Memory B cell (primary cell): Measurements from ENCODE around the gene NLK.
"Not testable (repeated sequence)": the region's sequence is repeated elsewhere in the genome, so short reads cannot be mapped to it uniquely, and the experiment has no call there.

Experiments
- ATAC-seq: fragments of 150-1000 bp; cut with Tn5 transposase; 2 replicates; pipeline ENCODE4 v1.10.0; 2021; ENCODE audit warnings: low read depth, mild to moderate bottlenecking, moderate library complexity
- DNase-seq, 2 donors: peaks; one replicate each; pipeline ENCODE4 v3.0.0; 2022; ENCODE audit warnings: low spot score in 2 of 2
- H3K27ac Mint-ChIP-seq: one replicate; pipeline ENCODE4 v1.8.0; 2022; ENCODE audit warnings: mild to moderate bottlenecking, moderate library complexity, mixed read lengths
- H3K27me3 Mint-ChIP-seq: one replicate; pipeline ENCODE4 v1.8.0; 2022; ENCODE audit warnings: mixed read lengths
- H3K36me3 Mint-ChIP-seq: one replicate; pipeline ENCODE4 v1.8.0; 2022; ENCODE audit warnings: mild to moderate bottlenecking, mixed read lengths
- H3K4me1 Mint-ChIP-seq: one replicate; pipeline ENCODE4 v1.8.0; 2022; ENCODE audit warnings: mixed read lengths
- H3K4me3 Mint-ChIP-seq: one replicate; pipeline ENCODE4 v1.8.0; 2022; ENCODE audit warnings: mild to moderate bottlenecking, moderate library complexity, mixed read lengths
- H3K9me3 Mint-ChIP-seq: one replicate; pipeline ENCODE4 v1.8.0; 2022; ENCODE audit warnings: mixed read lengths

The NLK gene

DNA sequence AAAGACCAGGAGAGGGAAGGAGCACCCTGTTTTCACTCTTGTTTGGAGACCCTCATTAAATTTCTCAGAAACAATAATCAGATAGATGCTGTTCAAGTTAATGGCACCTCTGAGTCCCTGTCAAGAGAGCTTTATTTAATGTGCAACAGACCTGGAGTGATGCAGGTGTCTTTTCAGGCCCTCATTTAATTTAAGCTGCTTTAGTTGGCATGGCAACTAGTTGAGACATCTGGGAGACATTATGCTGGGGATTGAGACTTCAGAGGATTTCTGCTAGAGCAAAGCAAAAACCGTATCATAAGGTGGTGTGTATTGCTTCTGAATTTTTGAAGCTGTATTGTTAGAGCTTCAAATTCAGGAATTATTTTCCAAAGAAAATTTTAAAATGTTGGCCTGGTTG lies 108.5 kb downstream of the NLK start:
- no peak overlapping the region for H3K4me3 Mint-ChIP-seq
- no peak for ATAC-seq
- H3K9me3 Mint-ChIP-seq: no peaks in the 10 kb centered on the region
- no peaks in the 10 kb centered on the region for H3K4me1 Mint-ChIP-seq
- no peaks in the 10 kb centered on the region for H3K27me3 Mint-ChIP-seq
- peaks cover 5% of the 10 kb centered on the region for H3K36me3 Mint-ChIP-seq
- H3K27ac Mint-ChIP-seq: no peak overlapping the region
- no peak for DNase-seq

DNA sequence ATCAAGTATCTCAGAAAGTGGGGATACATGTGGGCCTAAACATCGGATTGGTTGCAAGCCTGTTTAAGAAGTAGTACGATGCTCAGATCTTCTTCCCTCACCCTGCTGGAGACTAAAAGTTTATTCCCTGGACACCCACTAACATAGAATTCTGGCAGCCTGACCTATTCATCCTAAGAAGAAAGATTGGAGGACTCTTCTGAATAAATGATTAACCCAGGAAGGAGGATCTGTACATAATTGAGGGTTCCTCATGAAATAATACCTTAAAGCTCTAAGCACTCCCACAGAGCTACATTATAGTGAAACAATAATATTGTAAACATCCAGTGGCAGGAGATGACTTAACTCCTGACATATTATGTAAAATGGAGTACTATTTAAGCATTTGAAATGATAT lies 111.7 kb downstream of the NLK start:
- no peak for ATAC-seq
- Mint-ChIP-seq H3K9me3 (no peaks in the 10 kb centered on the region), H3K27ac (no peak overlapping the region), H3K36me3 (peaks cover 3% of the 10 kb centered on the region), H3K4me3 (no peak overlapping the region), H3K27me3 (no peaks in the 10 kb centered on the region), H3K4me1 (no peaks in the 10 kb centered on the region)
- no peak for DNase-seq

DNA sequence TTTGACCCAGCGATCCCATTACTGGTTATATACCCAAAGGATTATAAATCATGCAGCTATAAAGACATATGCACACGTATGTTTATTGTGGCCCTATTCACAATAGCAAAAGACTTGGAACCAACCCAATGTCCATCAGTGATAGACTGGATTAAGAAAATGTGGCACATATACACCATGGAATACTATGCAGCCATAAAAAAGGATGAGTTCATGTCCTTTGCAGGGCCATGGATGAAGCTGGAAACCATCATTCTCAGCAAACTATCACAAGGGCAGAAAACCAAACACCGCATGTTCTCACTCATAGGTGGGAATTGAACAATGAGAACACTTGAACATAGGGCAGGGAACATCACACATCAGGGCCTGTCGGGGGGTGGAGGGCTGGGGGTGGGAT lies 112.9 kb downstream of the NLK start:
- not testable (repeated sequence) for H3K27ac Mint-ChIP-seq, H3K36me3 Mint-ChIP-seq, H3K4me1 Mint-ChIP-seq, H3K27me3 Mint-ChIP-seq, H3K4me3 Mint-ChIP-seq, H3K9me3 Mint-ChIP-seq, DNase-seq, ATAC-seq

DNA sequence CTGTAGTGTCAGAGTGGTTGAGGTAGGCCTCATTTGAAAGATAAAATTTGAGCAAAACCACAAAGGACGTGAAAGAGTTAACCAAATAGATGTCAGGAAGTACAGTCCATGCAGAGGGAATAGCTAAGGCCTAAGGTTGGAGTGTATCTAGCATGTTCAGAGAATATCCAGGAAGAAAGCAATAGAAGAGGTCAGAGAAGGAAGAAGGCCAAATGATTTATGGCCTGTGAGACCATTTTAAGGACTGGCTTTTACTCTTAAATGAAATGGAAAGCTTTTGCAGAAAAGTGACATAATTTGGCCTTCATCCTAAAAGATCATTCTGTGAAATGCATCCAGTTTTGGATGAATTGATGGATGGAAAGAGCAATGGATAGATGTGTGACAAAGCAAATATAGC lies 116.5 kb downstream of the NLK start:
- no peaks in the 10 kb centered on the region for H3K9me3 Mint-ChIP-seq

DNA sequence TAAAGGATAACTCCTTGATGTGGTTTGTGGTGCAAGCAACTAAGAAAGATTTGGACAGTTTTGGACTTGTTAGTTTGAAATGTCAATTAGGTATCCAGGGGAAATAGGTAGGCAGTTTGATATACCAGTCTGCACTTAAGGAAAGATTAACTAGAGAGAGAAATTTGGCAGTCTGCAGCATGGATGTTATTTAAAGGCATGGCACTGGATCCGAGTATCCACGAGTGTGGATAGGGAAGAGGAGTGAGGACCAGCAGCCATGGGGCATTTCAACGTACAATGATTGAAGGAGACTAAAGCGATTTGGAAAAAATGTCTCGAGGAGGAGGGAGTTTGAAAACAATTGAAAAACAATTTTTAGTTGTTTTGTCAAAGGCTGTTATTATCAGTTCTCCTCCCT lies 117.4 kb downstream of the NLK start:
- no peaks in the 10 kb centered on the region for H3K9me3 Mint-ChIP-seq
- ATAC-seq (no peak), DNase-seq (no peak)
- no peak overlapping the region for H3K4me3 Mint-ChIP-seq
- peaks cover 3% of the 10 kb centered on the region for H3K4me1 Mint-ChIP-seq
- H3K36me3 Mint-ChIP-seq: peaks cover 11% of the 10 kb centered on the region
- no peaks in the 10 kb centered on the region for H3K27me3 Mint-ChIP-seq
- H3K27ac Mint-ChIP-seq: no peak overlapping the region

More for the DNA sequence above, 116.5 kb downstream of the NLK start:
- Mint-ChIP-seq H3K4me3 (no peak overlapping the region), H3K36me3 (peaks cover 13% of the 10 kb centered on the region), H3K4me1 (peaks cover 3% of the 10 kb centered on the region), H3K27me3 (no peaks in the 10 kb centered on the region), H3K27ac (no peak overlapping the region)
- DNase-seq (no peak), ATAC-seq (no peak)

DNA sequence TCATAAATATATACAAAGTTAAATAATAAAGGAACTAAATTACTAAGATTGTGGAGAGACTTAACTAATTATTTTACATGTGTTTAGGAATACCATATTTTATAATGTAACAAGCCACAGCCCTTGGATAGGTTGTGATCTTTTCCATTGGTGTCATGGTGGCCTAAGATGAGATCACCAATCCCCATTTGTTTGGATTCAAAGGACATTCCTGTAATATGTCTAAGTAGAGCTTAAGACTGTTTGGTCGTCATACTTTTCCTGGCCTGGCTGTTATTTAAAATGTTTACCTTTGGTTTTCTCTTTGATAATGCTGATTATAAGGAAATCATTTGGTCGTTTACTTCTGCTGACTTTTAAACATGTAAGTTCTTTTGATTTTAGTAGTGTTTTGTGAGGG lies 118.1 kb downstream of the NLK start:
- Mint-ChIP-seq H3K27ac (no peak overlapping the region), H3K9me3 (no peaks in the 10 kb centered on the region), H3K4me1 (peaks cover 3% of the 10 kb centered on the region), H3K4me3 (no peak overlapping the region), H3K27me3 (no peaks in the 10 kb centered on the region), H3K36me3 (peaks cover 11% of the 10 kb centered on the region)
- ATAC-seq: no peak
- DNase-seq: no peak

DNA sequence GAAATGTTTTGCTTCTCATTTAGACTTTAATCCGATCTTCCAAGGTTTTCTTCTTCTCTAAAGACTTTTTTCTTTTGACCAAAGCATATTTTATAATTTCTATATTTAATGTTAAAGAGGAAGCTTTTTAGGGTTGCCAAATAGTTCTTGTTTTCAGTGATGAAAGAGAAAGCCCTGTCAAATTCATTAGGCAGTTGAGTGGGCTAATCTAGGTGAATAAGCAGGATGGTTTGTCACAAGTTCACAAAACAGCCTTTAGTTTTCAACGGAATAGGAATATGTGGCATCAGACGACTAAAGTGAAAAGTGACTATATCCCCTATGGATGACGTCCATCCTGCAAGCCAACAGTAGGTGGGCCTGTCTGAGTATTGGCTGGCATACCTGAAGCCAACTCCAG lies 118.8 kb downstream of the NLK start:
- peaks cover 12% of the 10 kb centered on the region for H3K36me3 Mint-ChIP-seq
- ATAC-seq: no peak
- no peak overlapping the region for H3K27ac Mint-ChIP-seq
- peaks cover 3% of the 10 kb centered on the region for H3K4me1 Mint-ChIP-seq
- H3K9me3 Mint-ChIP-seq: no peaks in the 10 kb centered on the region
- no peaks in the 10 kb centered on the region for H3K27me3 Mint-ChIP-seq
- DNase-seq: no peak
- no peak overlapping the region for H3K4me3 Mint-ChIP-seq

DNA sequence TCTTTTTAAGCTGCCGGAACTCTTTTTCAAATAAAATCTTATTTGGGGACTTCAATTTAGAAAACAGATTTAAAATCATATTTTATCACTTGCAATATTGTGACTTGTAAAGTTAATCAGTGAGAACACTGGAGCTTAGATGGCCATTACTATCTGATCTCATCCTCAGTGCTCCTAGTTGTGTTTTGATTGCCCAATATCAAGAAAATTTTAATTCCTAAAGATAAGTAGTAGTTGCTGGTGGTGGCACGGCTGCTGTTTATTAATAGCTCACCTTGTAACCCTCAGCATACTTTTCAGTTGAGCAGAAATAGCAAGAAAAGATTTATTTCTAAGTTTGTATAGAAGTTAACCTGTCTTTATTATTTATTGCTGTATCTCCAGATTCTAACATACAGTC lies 124.0 kb downstream of the NLK start:
- ATAC-seq (no peak), DNase-seq (no peak)
- peaks cover 18% of the 10 kb centered on the region for H3K36me3 Mint-ChIP-seq
- no peak overlapping the region for H3K27ac Mint-ChIP-seq
- no peaks in the 10 kb centered on the region for H3K4me1 Mint-ChIP-seq
- no peaks in the 10 kb centered on the region for H3K9me3 Mint-ChIP-seq
- H3K4me3 Mint-ChIP-seq: no peak overlapping the region
- no peaks in the 10 kb centered on the region for H3K27me3 Mint-ChIP-seq

DNA sequence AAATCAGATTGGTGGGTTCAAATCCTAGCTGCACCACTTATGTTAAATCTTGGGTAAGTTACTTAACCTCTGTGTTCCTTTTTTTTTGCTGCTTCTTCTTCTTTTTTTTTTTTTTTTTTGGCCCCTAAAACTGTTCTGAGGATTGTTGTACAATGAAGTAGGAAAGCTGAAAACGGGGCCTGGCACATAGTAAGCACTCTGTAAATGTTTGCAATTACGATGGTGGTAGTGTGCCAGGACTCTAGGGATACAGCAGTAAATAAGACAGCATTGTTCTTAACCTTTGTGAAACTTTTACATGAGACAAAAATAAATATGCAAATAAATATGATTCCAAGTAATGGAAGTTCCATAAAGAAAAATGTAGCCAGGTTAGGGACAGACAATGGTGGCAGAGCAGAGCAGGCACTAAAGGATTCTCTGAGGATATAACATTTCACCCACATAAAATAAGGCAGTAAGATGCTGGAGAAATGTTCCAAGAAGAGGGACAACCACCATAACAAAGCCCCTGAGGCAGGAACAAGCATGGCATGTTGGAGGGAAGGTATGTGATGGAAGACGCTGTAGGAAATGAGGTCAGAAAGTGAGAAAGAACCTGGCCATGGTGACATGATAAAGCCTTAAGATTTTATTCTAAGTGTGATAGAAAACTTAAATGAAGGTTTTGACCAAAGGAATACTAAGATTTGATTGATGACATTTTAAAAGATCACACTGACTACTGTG lies 127.3 kb downstream of the NLK start:
- DNase-seq: no peak
- no peak overlapping the region for H3K4me3 Mint-ChIP-seq
- peaks cover 4% of the 10 kb centered on the region for H3K4me1 Mint-ChIP-seq
- H3K9me3 Mint-ChIP-seq: no peaks in the 10 kb centered on the region
- H3K27me3 Mint-ChIP-seq: no peaks in the 10 kb centered on the region
- peaks cover 29% of the 10 kb centered on the region for H3K36me3 Mint-ChIP-seq
- no peak overlapping the region for H3K27ac Mint-ChIP-seq
- no peak for ATAC-seq

DNA sequence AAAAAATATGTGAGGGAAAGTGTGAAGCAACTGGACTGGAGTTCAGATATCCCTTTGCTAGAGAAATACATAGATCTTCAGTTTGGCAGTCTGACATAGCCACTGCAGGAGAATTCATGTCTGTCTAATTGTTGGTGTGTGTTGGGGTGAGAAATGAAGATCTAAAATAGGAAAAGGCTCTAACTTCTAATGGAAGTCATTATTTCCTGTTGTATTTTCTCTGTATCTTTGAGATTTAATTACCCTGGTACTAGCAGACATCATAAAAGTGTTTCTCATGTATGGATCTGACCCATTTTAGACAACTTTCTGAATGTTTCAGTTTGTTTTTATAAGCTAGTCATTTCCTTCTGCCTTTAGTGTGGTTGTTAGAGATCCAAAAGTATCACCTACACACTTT lies 128.3 kb downstream of the NLK start:
- Mint-ChIP-seq H3K27me3 (no peaks in the 10 kb centered on the region), H3K9me3 (no peaks in the 10 kb centered on the region), H3K4me1 (peaks cover 4% of the 10 kb centered on the region), H3K27ac (no peak overlapping the region), H3K4me3 (no peak overlapping the region), H3K36me3 (peaks cover 32% of the 10 kb centered on the region)
- ATAC-seq (no peak), DNase-seq (no peak)

DNA sequence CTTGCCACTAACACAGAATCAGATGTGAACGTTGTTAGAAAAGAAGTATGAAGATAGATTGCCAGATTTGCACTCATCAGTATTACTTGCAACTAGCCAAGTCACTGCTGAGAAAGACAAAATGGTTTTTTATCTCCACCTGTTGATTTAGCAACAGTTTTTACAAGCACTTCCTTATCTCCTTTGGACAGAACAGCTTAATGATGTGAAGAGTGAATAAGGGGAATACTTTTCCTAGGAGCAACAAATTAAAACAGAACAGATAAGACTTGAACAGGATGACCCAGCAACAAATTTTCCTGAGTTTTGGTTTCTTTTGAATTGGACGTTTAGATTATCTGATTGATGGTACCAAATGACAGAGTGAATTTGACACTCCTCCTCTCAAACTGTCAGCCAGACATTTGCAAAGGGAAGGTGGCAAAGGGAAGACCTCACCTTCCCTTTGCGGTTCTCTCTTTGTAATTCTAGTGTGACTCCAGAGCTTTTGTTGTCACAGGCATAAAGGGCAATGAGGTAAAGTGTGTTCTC lies 130.6 kb downstream of the NLK start:
- no peak overlapping the region for H3K27ac Mint-ChIP-seq
- no peaks in the 10 kb centered on the region for H3K27me3 Mint-ChIP-seq
- DNase-seq: no peak
- ATAC-seq: no peak
- H3K4me3 Mint-ChIP-seq: no peak overlapping the region
- no peaks in the 10 kb centered on the region for H3K9me3 Mint-ChIP-seq
- peaks cover 32% of the 10 kb centered on the region for H3K36me3 Mint-ChIP-seq
- H3K4me1 Mint-ChIP-seq: peaks cover 4% of the 10 kb centered on the region

DNA sequence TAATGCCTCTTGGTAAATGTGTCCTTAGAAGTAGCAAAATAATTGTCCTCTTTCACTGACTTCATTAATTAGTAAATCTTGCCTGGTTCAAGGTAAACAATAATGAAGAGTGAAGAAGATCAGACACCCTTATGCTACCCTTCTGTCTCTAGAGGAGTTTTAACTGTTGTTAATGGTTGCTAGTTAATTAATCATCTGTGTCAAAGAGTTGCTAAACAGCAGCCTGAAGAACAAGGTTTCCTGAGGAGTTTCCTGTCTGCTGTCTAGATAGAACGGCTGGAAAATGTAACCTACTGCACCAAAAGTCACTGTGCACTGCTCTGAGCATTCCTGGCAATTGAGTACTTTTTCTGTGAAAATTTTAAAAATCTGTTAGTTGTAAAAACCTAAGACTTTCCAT lies 131.3 kb downstream of the NLK start:
- no peak for ATAC-seq
- no peak for DNase-seq
- Mint-ChIP-seq H3K4me1 (peaks cover 4% of the 10 kb centered on the region), H3K9me3 (no peaks in the 10 kb centered on the region), H3K36me3 (peaks cover 28% of the 10 kb centered on the region), H3K4me3 (no peak overlapping the region), H3K27ac (no peak overlapping the region), H3K27me3 (no peaks in the 10 kb centered on the region)

DNA sequence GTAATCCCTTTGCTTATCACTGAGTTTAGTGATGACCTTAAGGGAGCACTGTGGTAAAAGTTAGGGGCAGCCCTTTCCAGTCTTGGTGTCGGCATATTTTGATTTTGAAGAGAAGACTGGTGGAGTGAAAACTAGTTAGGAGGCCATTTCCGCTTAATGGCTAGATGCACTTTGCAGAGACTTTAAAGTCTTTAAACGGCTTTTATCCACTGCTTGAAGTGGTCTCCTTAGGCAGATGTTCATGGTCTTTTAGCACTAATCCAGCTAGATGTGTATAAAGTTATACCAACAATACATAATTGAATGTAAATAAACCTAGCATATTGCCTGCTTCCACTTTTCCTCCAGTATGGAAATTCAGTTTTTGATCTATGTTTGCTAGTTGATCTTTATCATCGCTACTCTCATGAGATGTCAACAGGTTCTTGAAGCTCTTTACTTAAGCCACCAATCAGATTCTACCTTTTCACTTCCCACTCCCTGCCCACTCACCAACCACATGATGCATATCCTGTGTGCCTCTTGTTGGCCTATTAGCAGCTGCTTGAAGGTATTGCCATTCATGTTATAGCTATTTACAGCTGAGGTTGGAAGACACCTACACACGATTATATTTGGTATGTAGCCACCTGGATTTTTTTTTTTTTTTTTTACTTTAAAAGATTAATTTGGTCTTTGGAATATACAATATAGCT lies 132.0 kb downstream of the NLK start:
- no peak for DNase-seq
- Mint-ChIP-seq H3K27ac (no peak overlapping the region), H3K4me3 (no peak overlapping the region), H3K36me3 (peaks cover 28% of the 10 kb centered on the region), H3K4me1 (peaks cover 4% of the 10 kb centered on the region), H3K27me3 (no peaks in the 10 kb centered on the region), H3K9me3 (no peaks in the 10 kb centered on the region)
- no peak for ATAC-seq

DNA sequence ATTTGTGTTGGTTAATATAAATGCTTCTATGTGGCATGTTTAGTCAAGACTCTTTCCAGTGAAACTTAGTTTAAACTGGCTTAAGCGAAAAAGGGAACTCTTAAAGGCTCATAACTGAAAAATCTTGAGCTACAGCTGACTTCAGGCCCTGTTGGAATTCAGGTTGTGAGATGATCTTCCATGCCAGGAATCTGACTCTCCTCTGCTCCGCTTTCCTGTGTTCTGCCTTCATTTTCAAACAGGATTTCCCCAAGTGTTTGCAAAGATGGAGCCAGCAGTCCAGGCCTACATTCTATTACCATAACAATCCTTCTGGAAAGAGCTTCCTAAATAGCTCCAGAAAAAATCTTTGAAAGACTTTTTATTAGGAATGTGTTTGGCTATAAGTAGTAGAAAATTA lies 134.9 kb downstream of the NLK start:
- Mint-ChIP-seq H3K36me3 (peaks cover 23% of the 10 kb centered on the region), H3K4me1 (peaks cover 4% of the 10 kb centered on the region), H3K4me3 (no peak overlapping the region), H3K9me3 (no peaks in the 10 kb centered on the region), H3K27me3 (no peaks in the 10 kb centered on the region), H3K27ac (no peak overlapping the region)
- ATAC-seq: no peak
- DNase-seq: no peak

DNA sequence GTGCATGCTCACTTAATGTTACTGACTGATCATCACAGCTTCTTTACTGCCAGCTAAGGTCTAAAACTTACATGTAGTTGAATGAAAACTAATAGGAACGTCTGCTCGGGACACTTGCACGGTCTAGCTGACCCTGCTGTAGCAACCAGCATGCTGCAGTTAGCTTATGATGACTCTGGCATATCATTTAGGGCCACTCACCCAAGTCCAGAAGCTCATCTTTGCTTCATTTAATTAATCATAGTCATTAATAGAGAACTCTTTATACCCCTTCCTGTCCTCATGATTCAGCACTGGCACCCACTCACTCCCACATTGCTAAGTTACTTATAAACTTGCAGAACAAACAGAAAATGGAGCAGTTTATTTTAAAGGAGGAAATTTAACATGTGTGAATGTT lies 136.3 kb downstream of the NLK start:
- Mint-ChIP-seq H3K36me3 (peaks cover 11% of the 10 kb centered on the region), H3K9me3 (no peaks in the 10 kb centered on the region)
- no peak for ATAC-seq

More for the DNA sequence above, 136.3 kb downstream of the NLK start:
- no peak for DNase-seq
- H3K27me3 Mint-ChIP-seq: no peaks in the 10 kb centered on the region
- no peak overlapping the region for H3K27ac Mint-ChIP-seq
- peaks cover 2% of the 10 kb centered on the region for H3K4me1 Mint-ChIP-seq
- H3K4me3 Mint-ChIP-seq: no peak overlapping the region
